SK-N-SH treated with all-trans-retinoic acid at 6 μM for 48 hours (cell line): ENCODE measurements around the gene KRT81.

Source experiments
- ATAC-seq: fragments of 200-7000 bp; cut with Tn5 transposase; 3 replicates; pipeline ENCODE4 v1.9.1; 2020; ENCODE audit warnings: mild to moderate bottlenecking, moderate library complexity
- ARNTL ChIP-seq: fragments of 450-650 bp; formaldehyde crosslinking; IDR thresholded peaks from 2 replicates; pipeline ENCODE4 v1.5.0; 2020; ENCODE audit warnings: low read depth, mild to moderate bottlenecking, moderate library complexity, borderline replicate concordance
- CREB5 ChIP-seq: fragments of 250-450 bp; sonication (Bioruptor Pico); IDR thresholded peaks from 2 replicates; pipeline ENCODE4 v1.5.1; 2020; ENCODE audit warnings: low read depth, mild to moderate bottlenecking, moderate library complexity
- CSDC2 ChIP-seq: fragments of 250-450 bp; sonication (Bioruptor Pico); IDR thresholded peaks from 2 replicates; pipeline ENCODE4 v1.5.0; 2020; ENCODE audit warnings: mild to moderate bottlenecking, moderate library complexity
- CSRNP3 ChIP-seq: fragments of 250-450 bp; sonication (Bioruptor Pico); IDR thresholded peaks from 2 replicates; pipeline ENCODE4 v1.5.1; 2021; ENCODE audit warnings: mild to moderate bottlenecking, moderate library complexity
- ESRRG ChIP-seq: fragments of 250-450 bp; sonication (Bioruptor Pico); IDR thresholded peaks from 2 replicates; pipeline ENCODE4 v1.6.1; 2021; ENCODE audit warnings: mild to moderate bottlenecking
- GLIS3 ChIP-seq: fragments of 250-450 bp; sonication (Bioruptor Pico); IDR thresholded peaks from 2 replicates; pipeline ENCODE4 v1.5.0; 2020; ENCODE audit warnings: mild to moderate bottlenecking, moderate library complexity
- ISL1 ChIP-seq: fragments of 250-450 bp; sonication (Bioruptor Pico); IDR thresholded peaks from 2 replicates; pipeline ENCODE4 v2.1.2; 2022; ENCODE audit warnings: mild to moderate bottlenecking, moderate library complexity
- OSR1 ChIP-seq: fragments of 250-450 bp; sonication (Bioruptor Pico); IDR thresholded peaks from 2 replicates; pipeline ENCODE4 v1.8.0; 2022; ENCODE audit warnings: moderate library complexity, mild to moderate bottlenecking, inconsistent platforms
- POU6F1 ChIP-seq: fragments of 250-450 bp; sonication (Bioruptor Pico); IDR thresholded peaks from 2 replicates; pipeline ENCODE4 v1.8.0; 2021; ENCODE audit warnings: low read depth, mild to moderate bottlenecking, moderate library complexity, borderline replicate concordance
- PPARA ChIP-seq: fragments of 250-450 bp; sonication (Bioruptor Pico); IDR thresholded peaks from 2 replicates; pipeline ENCODE4 v1.5.0; 2020; ENCODE audit warnings: mild to moderate bottlenecking, borderline replicate concordance
- RARB ChIP-seq: fragments of 250-450 bp; sonication (Bioruptor Pico); IDR thresholded peaks from 2 replicates; pipeline ENCODE4 v1.8.0; 2021; ENCODE audit warnings: mild to moderate bottlenecking, moderate library complexity
- SNAI2 ChIP-seq: fragments of 250-450 bp; sonication (Bioruptor Pico); IDR thresholded peaks from 2 replicates; pipeline ENCODE4 v1.5.0; 2020; ENCODE audit warnings: mild to moderate bottlenecking, moderate library complexity
- TCF4 ChIP-seq: fragments of 250-450 bp; sonication (Bioruptor Pico); IDR thresholded peaks from 2 replicates; pipeline ENCODE4 v1.8.0; 2021; ENCODE audit warnings: mild to moderate bottlenecking, moderate library complexity, borderline replicate concordance
- TOX ChIP-seq: fragments of 250-450 bp; sonication (Bioruptor Pico); IDR thresholded peaks from 2 replicates; pipeline ENCODE4 v1.8.0; 2021; ENCODE audit warnings: mild to moderate bottlenecking, moderate library complexity, borderline replicate concordance
- TSHZ2 ChIP-seq: fragments of 250-450 bp; sonication (Bioruptor Pico); IDR thresholded peaks from 2 replicates; pipeline ENCODE4 v1.5.0; 2020; ENCODE audit warnings: mild to moderate bottlenecking, moderate library complexity
- ZC3H10 ChIP-seq: fragments of 250-450 bp; sonication (Bioruptor Pico); IDR thresholded peaks from 2 replicates; pipeline ENCODE4 v1.5.1; 2021; ENCODE audit warnings: mild to moderate bottlenecking, moderate library complexity
- ZFP3 ChIP-seq: fragments of 250-450 bp; sonication (Bioruptor Pico); IDR thresholded peaks from 2 replicates; pipeline ENCODE4 v1.5.0; 2020; ENCODE audit warnings: mild to moderate bottlenecking, moderate library complexity
- ZFP30 ChIP-seq: fragments of 450-650 bp; formaldehyde crosslinking; IDR thresholded peaks from 2 replicates; pipeline ENCODE4 v1.5.0; 2022; ENCODE audit warnings: mild to moderate bottlenecking, moderate library complexity
- ZNF565 ChIP-seq: fragments of 450-650 bp; formaldehyde crosslinking; conservative IDR thresholded peaks from 2 replicates; pipeline ENCODE4 v1.5.0; 2020; ENCODE audit warnings: low read depth, mild to moderate bottlenecking, moderate library complexity
- ZNF70 ChIP-seq: fragments of 450-650 bp; formaldehyde crosslinking; IDR thresholded peaks from 2 replicates; pipeline ENCODE4 v1.5.0; 2020; ENCODE audit warnings: mild to moderate bottlenecking, moderate library complexity

The KRT81 gene

GRCh38 chr12:52321418-52321817 lies 30.1 kb upstream of the KRT81 start:
- no peak for TF ChIP-seq POU6F1 (CRISPR knock-in tag)
- TF ChIP-seq GLIS3 (CRISPR knock-in tag), result no peak
- no peak for TF ChIP-seq ZNF565 (CRISPR knock-in tag)
- TF ChIP-seq ZFP30 (CRISPR knock-in tag), result no peak
- no peak for TF ChIP-seq RARB (CRISPR knock-in tag)
- TF ChIP-seq ESRRG (CRISPR knock-in tag), result no peak
- TF ChIP-seq ZNF70 (CRISPR knock-in tag), result no peak
- TF ChIP-seq CSRNP3 (CRISPR knock-in tag), result no peak
- TF ChIP-seq ARNTL (CRISPR knock-in tag), result no peak
- TF ChIP-seq ZC3H10 (CRISPR knock-in tag), result no peak
- TF ChIP-seq TSHZ2, result no peak
- TF ChIP-seq SNAI2, result no peak
- TF ChIP-seq ZFP3 (CRISPR knock-in tag), result no peak
- no peak for TF ChIP-seq TCF4
- TF ChIP-seq OSR1 (CRISPR knock-in tag), result no peak
- no peak for TF ChIP-seq ISL1
- TF ChIP-seq TOX (CRISPR knock-in tag), result no peak
- no peak for TF ChIP-seq CSDC2
- TF ChIP-seq CREB5 (CRISPR knock-in tag), result no peak
- ATAC-seq, result no peak

- TF ChIP-seq CREB5 (CRISPR knock-in tag), result no peak
- TF ChIP-seq ISL1, result no peak
- no peak for TF ChIP-seq POU6F1 (CRISPR knock-in tag)
- TF ChIP-seq GLIS3 (CRISPR knock-in tag), result no peak
- no peak for TF ChIP-seq TOX (CRISPR knock-in tag)
- TF ChIP-seq PPARA (CRISPR knock-in tag), result no peak
- TF ChIP-seq TCF4, result no peak
- no peak for TF ChIP-seq ZC3H10 (CRISPR knock-in tag)
- TF ChIP-seq ESRRG (CRISPR knock-in tag), result no peak
- TF ChIP-seq ZFP3 (CRISPR knock-in tag), result no peak
- TF ChIP-seq ARNTL (CRISPR knock-in tag), result no peak
- TF ChIP-seq ZFP30 (CRISPR knock-in tag), result no peak
- TF ChIP-seq OSR1 (CRISPR knock-in tag), result no peak
- no peak for ATAC-seq
Observed at GRCh38 chr12:52320784-52321400, 29.6 kb upstream of the KRT81 start, which contains the start of gene KRT83. Gene KRT83 (minus strand): TSS chr12:52321398. CDS start chr12:52321335, 63 bp downstream.
